Body of pancreas (tissue), 4 donors: ENCODE results near the gene SLC22A14.

Experiments
- CTCF ChIP-seq, 7 experiments: fragments of 450-650 bp in 4 of 7; fragments of 200-600 bp in 3 of 7; sonication (generic) in 3 of 7; IDR thresholded peaks; one replicate each; pipeline ENCODE4 v1.5.1; 2016 to 2019; ENCODE audit warnings: antibody characterized with exemption in 7 of 7
- POLR2A ChIP-seq, 3 donors: fragments of 450-650 bp; IDR thresholded peaks; one replicate each; pipeline ENCODE4 v1.6.1; 2016; ENCODE audit warnings: antibody characterized with exemption in 3 of 3, mild to moderate bottlenecking in 2 of 3

DNA sequence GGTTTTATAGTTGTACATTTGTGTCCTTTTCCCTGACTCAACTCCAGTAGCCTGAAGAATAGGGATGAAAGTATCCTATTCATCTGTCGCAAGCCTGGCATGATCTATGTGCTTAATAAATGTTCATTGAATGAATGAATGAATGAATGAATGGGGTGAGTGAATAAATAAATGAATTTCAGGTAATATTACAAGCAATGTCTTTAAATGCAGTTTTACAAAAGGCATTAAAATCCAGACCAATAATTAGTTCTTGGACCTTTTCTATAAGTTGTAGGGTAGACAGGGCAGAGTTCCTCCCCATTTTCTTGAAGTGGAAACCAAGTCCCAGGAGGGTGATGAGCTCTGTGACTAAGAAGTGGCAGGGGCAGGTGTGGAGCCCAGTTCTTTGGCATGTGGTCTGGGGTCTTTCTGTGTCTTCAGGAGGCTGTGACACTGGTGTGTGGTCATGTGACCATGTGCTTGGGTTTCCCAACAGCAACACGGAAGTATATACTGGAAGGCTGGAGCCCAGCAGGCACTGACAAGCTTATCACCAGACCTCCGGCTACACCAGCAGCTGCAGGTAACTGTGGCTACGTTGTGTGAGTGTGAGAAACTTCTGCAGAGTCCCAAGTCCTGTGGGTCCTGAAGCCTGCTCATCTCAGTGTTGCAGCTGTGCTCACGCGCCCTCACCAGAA lies 82.8 kb downstream of the SLC22A14 start:
- TF ChIP-seq CTCF (IDR thresholded peaks at IDR 0.05) (no peak), POLR2A (IDR thresholded peaks at IDR 0.05) (no peak)
